T-helper 2 cell (primary cell): ENCODE measurements around the gene SLC9A6.
A peak's percentile ranks its signal among the peaks of the same experiment; 100 is the strongest.
"Not testable (repeated sequence)": the region's sequence is repeated elsewhere in the genome, so short reads cannot be mapped to it uniquely, and the experiment has no call there.

ENCODE experiments used
- DNase-seq, 5 experiments: peaks; one replicate each; pipeline versions ENCODE4 v3.0.0 to v3.0.0-alpha.2; 2012 to 2022

Gene SLC9A6

GRCh38 chrX:136064661-136065043, 79.4 kb downstream of the SLC9A6 start:
- DNase-seq = no peak

GRCh38 chrX:136065044-136065671, 79.9 kb downstream of the SLC9A6 start:
- peak in 1 of 5 experiments; percentile 10 for DNase-seq

- no peak for DNase-seq
Observed at GRCh38 chrX:136067097-136067496, 81.9 kb downstream of the SLC9A6 start.

- DNase-seq = no peak
Observed at GRCh38 chrX:136067966-136068365, 82.7 kb downstream of the SLC9A6 start.

GRCh38 chrX:136076942-136077341, 91.7 kb downstream of the SLC9A6 start:
- DNase-seq = no peak

- DNase-seq = no peak
Observed at GRCh38 chrX:136080766-136081165, 95.5 kb downstream of the SLC9A6 start.

- DNase-seq = no peak
Observed at GRCh38 chrX:136086521-136086920, 101.3 kb downstream of the SLC9A6 start.

- DNase-seq = not testable (repeated sequence)
Observed at GRCh38 chrX:136091898-136092297, 106.7 kb downstream of the SLC9A6 start.

GRCh38 chrX:136094962-136095361, 109.7 kb downstream of the SLC9A6 start:
- no peak for DNase-seq
